ENCODE measurements around the gene PPFIBP1.
"Not testable (repeated sequence)": the region's sequence is repeated elsewhere in the genome, so short reads cannot be mapped to it uniquely, and the experiment has no call there.

PPFIBP1 gene

GRCh38 chr12:27631365-27631764 lies 107.4 kb downstream of the PPFIBP1 start:
- no peak for DNase-seq

GRCh38 chr12:27631813-27632491 lies 107.9 kb downstream of the PPFIBP1 start:
- no peak for DNase-seq

GRCh38 chr12:27635349-27635972 lies 111.5 kb downstream of the PPFIBP1 start:
- DNase-seq: no peak

GRCh38 chr12:27636569-27636968 lies 112.6 kb downstream of the PPFIBP1 start:
- not testable (repeated sequence) for DNase-seq

GRCh38 chr12:27637524-27637923 lies 113.5 kb downstream of the PPFIBP1 start:
- DNase-seq: no peak

- no peak for DNase-seq
Measured at GRCh38 chr12:27639265-27639664, 115.3 kb downstream of the PPFIBP1 start.

- not testable (repeated sequence) for DNase-seq
Measured at GRCh38 chr12:27640566-27641200, 116.7 kb downstream of the PPFIBP1 start.

- not testable (repeated sequence) for DNase-seq
Measured at GRCh38 chr12:27642361-27642760, 118.4 kb downstream of the PPFIBP1 start.

GRCh38 chr12:27642892-27643291 lies 118.9 kb downstream of the PPFIBP1 start:
- not testable (repeated sequence) for DNase-seq

GRCh38 chr12:27644158-27644845 lies 120.3 kb downstream of the PPFIBP1 start:
- no peak for DNase-seq

GRCh38 chr12:27645671-27646070 lies 121.7 kb downstream of the PPFIBP1 start:
- DNase-seq: no peak

- DNase-seq: no peak
Measured at GRCh38 chr12:27646149-27646548, 122.1 kb downstream of the PPFIBP1 start.

- DNase-seq: no peak
Measured at GRCh38 chr12:27650011-27650410, 126.0 kb downstream of the PPFIBP1 start.

GRCh38 chr12:27651201-27651600 lies 127.2 kb downstream of the PPFIBP1 start:
- DNase-seq: no peak

- DNase-seq: peak in 3 of 6 experiments; percentile 2 to 38 (median 35)
Measured at GRCh38 chr12:27652174-27652763, 128.3 kb downstream of the PPFIBP1 start.

GRCh38 chr12:27653661-27654060 lies 129.7 kb downstream of the PPFIBP1 start:
- DNase-seq: no peak

- not testable (repeated sequence) for DNase-seq
Measured at GRCh38 chr12:27655476-27655875, 131.5 kb downstream of the PPFIBP1 start.

GRCh38 chr12:27657296-27657695 lies 133.3 kb downstream of the PPFIBP1 start:
- no peak for DNase-seq

- no peak for DNase-seq
Measured at GRCh38 chr12:27665704-27666103, 141.7 kb downstream of the PPFIBP1 start.

- no peak for DNase-seq
Measured at GRCh38 chr12:27666510-27666909, 142.5 kb downstream of the PPFIBP1 start.

- DNase-seq: no peak
Measured at GRCh38 chr12:27667540-27667939, 143.5 kb downstream of the PPFIBP1 start.

GRCh38 chr12:27672051-27672450 lies 148.0 kb downstream of the PPFIBP1 start:
- DNase-seq: no peak

GRCh38 chr12:27672643-27673042 lies 148.6 kb downstream of the PPFIBP1 start:
- no peak for DNase-seq

Data from stimulated activated naive CD4-positive, alpha-beta T cell (primary cell).